Measurements from ENCODE around the gene DRD3.

GRCh38 chr3:114212646-114213045, 33.8 kb upstream of the DRD3 start:
- no peak for TF ChIP-seq CTCF (conservative IDR thresholded peaks at IDR 0.05 in 1 of 2, IDR thresholded peaks at IDR 0.05 in 1 of 2; ENCODE audit: low read depth in 1 of 2, low read length in 2 of 2)
- TF ChIP-seq EZH2 (IDR thresholded peaks at IDR 0.05; ENCODE audit: low read length, missing control alignments) = no peak
